HCT116 (cell line): Measurements from ENCODE around the gene GTF2A1. TPM values are rescaled to one million over a fixed set of nuclear protein-coding genes. Genes with fewer than 3 reads are reported as not detected.

Experiments
- ATAC-seq: fragments of 200-7000 bp; cut with Tn5 transposase; 2 replicates; pipeline ENCODE4 v1.9.1; 2020; ENCODE audit warnings: mild to moderate bottlenecking, moderate library complexity
- BruUV-seq: library from RNA; stranded (reverse); fragments of 400-500 nt; replicated peaks from 2 replicates; lab custom pipeline; 2021; lab: Mats Ljungman, UMichigan
- CTCF ChIA-PET: fragments of 300-600 bp; sonication (Branson Sonifier 250); formaldehyde crosslinking; loops from one replicate; lab custom pipeline; 2021; ENCODE audit warnings: antibody characterized with exemption; lab: Charles Lee
- POLR2A ChIA-PET: fragments of 300-600, 350-600 bp; sonication (Branson Sonifier 250); formaldehyde crosslinking; loops from one replicate; lab custom pipeline; 2021; ENCODE audit warnings: antibody characterized with exemption; lab: Charles Lee
- RAD21 ChIA-PET, 2 experiments: fragments of 300-600 bp; sonication (Branson Sonifier 250); formaldehyde crosslinking; loops; one replicate each; lab custom pipeline; 2023; ENCODE audit warnings: low total read pairs in 2 of 2; ENCODE audit not compliant: uncharacterized antibody in 2 of 2, unreplicated experiment in 2 of 2, low non-redundant PET in 1 of 2; lab: Charles Lee
- DNase-seq: peaks from one replicate; pipeline ENCODE4 v3.0.0-alpha.2; 2010; ENCODE audit warnings: low read depth, low spot score
- H2AFZ ChIP-seq: fragments of 200-600 bp; shearing (Covaris generic), sonication (generic); 2 replicates; pipeline ENCODE4 v1.6.1; 2017; ENCODE audit warnings: low read depth, mixed run types, mixed read lengths, antibody characterized with exemption, low read length; ENCODE audit not compliant: poor library complexity, severe bottlenecking
- H3K27ac ChIP-seq: 2 replicates; pipeline ENCODE4 v1.5.1; 2012; ENCODE audit warnings: low read depth, low read length
- H3K27me3 ChIP-seq: fragments of 200-600 bp; sonication (generic); 2 replicates; pipeline ENCODE4 v1.6.1; 2016; ENCODE audit warnings: mixed run types, low read length, mixed read lengths; ENCODE audit not compliant: insufficient read depth
- H3K36me3 ChIP-seq, 2 experiments: fragments of 200-500 bp in 1 of 2; fragments of 200-600 bp in 1 of 2; sonication (Bioruptor generic) in 1 of 2; sonication (generic) in 1 of 2; 2 replicates each; pipeline versions ENCODE4 v1.5.1 to v1.6.1; 2014 to 2016; ENCODE audit warnings: low read length in 2 of 2, inconsistent platforms in 1 of 2, mixed read lengths in 1 of 2, mixed run types in 1 of 2; ENCODE audit not compliant: insufficient read depth in 2 of 2, control insufficient read depth in 1 of 2
- H3K4me1 ChIP-seq, 2 experiments: fragments of 200-600 bp in 1 of 2; sonication (generic) in 1 of 2; 2 replicates each; pipeline versions ENCODE4 v1.5.1 to v1.6.1; 2012 to 2017; ENCODE audit warnings: low read length in 2 of 2, inconsistent platforms in 1 of 2, mild to moderate bottlenecking in 1 of 2, mixed read lengths in 1 of 2, mixed run types in 1 of 2, moderate library complexity in 1 of 2; ENCODE audit not compliant: insufficient read depth in 2 of 2, control insufficient read depth in 1 of 2
- H3K4me2 ChIP-seq: fragments of 200-600 bp; sonication (generic); 2 replicates; pipeline ENCODE4 v1.6.1; 2017; ENCODE audit warnings: mixed run types, low read length, mixed read lengths
- H3K4me3 ChIP-seq, 2 experiments: fragments of 200-600 bp in 1 of 2; sonication (generic) in 1 of 2; replicated peaks in 1 of 2; 2 replicates each; pipeline ENCODE4 v1.5.1; 2011 to 2016; ENCODE audit warnings: low read length in 2 of 2, control low read depth in 1 of 2, low read depth in 1 of 2, mild to moderate bottlenecking in 1 of 2, mixed read lengths in 1 of 2, mixed run types in 1 of 2
- H3K79me2 ChIP-seq: fragments of 200-600 bp; sonication (generic); 2 replicates; pipeline ENCODE4 v1.6.1; 2017; ENCODE audit warnings: mild to moderate bottlenecking, mixed run types, low read length, moderate library complexity, mixed read lengths; ENCODE audit not compliant: insufficient read depth
- H3K9ac ChIP-seq: fragments of 200-600 bp; sonication (generic); 2 replicates; pipeline ENCODE4 v1.6.1; 2016; ENCODE audit warnings: low read length, mixed read lengths
- H3K9me2 ChIP-seq: fragments of 200-600 bp; sonication (generic), shearing (Covaris generic); 2 replicates; pipeline ENCODE4 v1.6.1; 2017; ENCODE audit warnings: mixed run types, mild to moderate bottlenecking, moderate library complexity; ENCODE audit not compliant: insufficient read depth
- H3K9me3 ChIP-seq, 2 experiments: fragments of 200-500 bp in 1 of 2; fragments of 200-600 bp in 1 of 2; sonication (Bioruptor generic) in 1 of 2; sonication (generic) in 1 of 2; 2 replicates each; pipeline ENCODE4 v1.6.1; 2014 to 2017; ENCODE audit warnings: low read length in 2 of 2, mixed read lengths in 2 of 2, inconsistent platforms in 1 of 2, low read depth in 1 of 2, mild to moderate bottlenecking in 1 of 2, mixed run types in 1 of 2, moderate library complexity in 1 of 2; ENCODE audit not compliant: control insufficient read depth in 1 of 2, insufficient read depth in 1 of 2
- H4K20me1 ChIP-seq: fragments of 200-600 bp; sonication (generic), shearing (Covaris generic); 2 replicates; pipeline ENCODE4 v1.6.1; 2017; ENCODE audit warnings: mixed run types, mild to moderate bottlenecking, moderate library complexity; ENCODE audit not compliant: insufficient read depth
- CBX3 ChIP-seq: IDR thresholded peaks from 2 replicates; pipeline ENCODE4 v1.6.1; 2012; ENCODE audit warnings: low read depth
- CTCF ChIP-seq, 3 experiments: fragments of 200-600 bp in 1 of 3; sonication (generic) in 1 of 3; IDR thresholded peaks in 2 of 3; conservative IDR thresholded peaks in 1 of 3; 2 replicates each; pipeline ENCODE4 v1.5.1; 2012 to 2017; ENCODE audit warnings: low read depth in 2 of 3, low read length in 2 of 3, antibody characterized with exemption in 1 of 3, borderline replicate concordance in 1 of 3, control low read depth in 1 of 3, mild to moderate bottlenecking in 1 of 3, mixed read lengths in 1 of 3, mixed run types in 1 of 3, moderate library complexity in 1 of 3; ENCODE audit not compliant: insufficient read depth in 1 of 3
- EGR1 ChIP-seq: IDR thresholded peaks from 2 replicates; pipeline ENCODE4 v1.6.1; 2012; ENCODE audit warnings: low read depth
- EZH2 ChIP-seq: fragments of 200-600 bp; sonication (generic); IDR thresholded peaks from 2 replicates; pipeline ENCODE4 v1.6.1; 2017; ENCODE audit warnings: antibody characterized with exemption, mixed run types
- EZH2phosphoT487 ChIP-seq: fragments of 200-600 bp; IDR thresholded peaks from 2 replicates; pipeline ENCODE4 v1.6.1; 2018; ENCODE audit warnings: antibody characterized with exemption, borderline replicate concordance
- FOSL1 ChIP-seq: IDR thresholded peaks from 2 replicates; pipeline ENCODE4 v1.6.1; 2012; ENCODE audit warnings: low read depth
- MAX ChIP-seq: IDR thresholded peaks from 2 replicates; pipeline ENCODE4 v1.6.1; 2012
- SP1 ChIP-seq: IDR thresholded peaks from 2 replicates; pipeline ENCODE4 v1.6.1; 2012; ENCODE audit warnings: low read depth
- ZNF274 ChIP-seq: fragments of 200-500 bp; sonication (Bioruptor generic); IDR thresholded peaks from 2 replicates; pipeline ENCODE4 v1.6.1; 2014; ENCODE audit warnings: mild to moderate bottlenecking, low read depth, low read length, inconsistent platforms
- intact Hi-C: fragments of 100-400 bp; cut with micrococcal nuclease; formaldehyde crosslinking; loops from 2 replicates; pipeline ENCODE4 v1.10.0; 2022
- total RNA-seq: library from RNA; stranded (reverse); gene quantifications from one replicate; pipeline ENCODE4 v1.2.1, GENCODE V29; 2021; ENCODE audit not compliant: unreplicated experiment
- TF ChIP-seq, protein P1 (sequence below): IDR thresholded peaks from 2 replicates; pipeline ENCODE4 v1.6.1; 2011; ENCODE audit warnings: mild to moderate bottlenecking, low read length, moderate library complexity; ENCODE audit not compliant: insufficient replicate concordance; ENCODE audit errors: extremely low read depth
- TF ChIP-seq, protein P2 (sequence below): IDR thresholded peaks from 2 replicates; pipeline ENCODE4 v1.6.1; 2012

Gene GTF2A1
- total RNA-seq, 1 experiment from 2014 or later, result 39.7 TPM

GRCh38 chr14:81208489-81208888 is 12.3 kb downstream of the GTF2A1 start:
- no peak overlapping the region for H3K4me2 ChIP-seq
- ChIA-PET CTCF (no interaction called here), RAD21 (no interaction called here)
- no peaks in the 10 kb centered on the region for H3K4me1 ChIP-seq
- BruUV-seq, result no TSS peak
- no peak overlapping the region for H2AFZ ChIP-seq
- no peak for TF ChIP-seq MAX
- no peak for TF ChIP-seq CBX3
- TF ChIP-seq, protein P1, sequence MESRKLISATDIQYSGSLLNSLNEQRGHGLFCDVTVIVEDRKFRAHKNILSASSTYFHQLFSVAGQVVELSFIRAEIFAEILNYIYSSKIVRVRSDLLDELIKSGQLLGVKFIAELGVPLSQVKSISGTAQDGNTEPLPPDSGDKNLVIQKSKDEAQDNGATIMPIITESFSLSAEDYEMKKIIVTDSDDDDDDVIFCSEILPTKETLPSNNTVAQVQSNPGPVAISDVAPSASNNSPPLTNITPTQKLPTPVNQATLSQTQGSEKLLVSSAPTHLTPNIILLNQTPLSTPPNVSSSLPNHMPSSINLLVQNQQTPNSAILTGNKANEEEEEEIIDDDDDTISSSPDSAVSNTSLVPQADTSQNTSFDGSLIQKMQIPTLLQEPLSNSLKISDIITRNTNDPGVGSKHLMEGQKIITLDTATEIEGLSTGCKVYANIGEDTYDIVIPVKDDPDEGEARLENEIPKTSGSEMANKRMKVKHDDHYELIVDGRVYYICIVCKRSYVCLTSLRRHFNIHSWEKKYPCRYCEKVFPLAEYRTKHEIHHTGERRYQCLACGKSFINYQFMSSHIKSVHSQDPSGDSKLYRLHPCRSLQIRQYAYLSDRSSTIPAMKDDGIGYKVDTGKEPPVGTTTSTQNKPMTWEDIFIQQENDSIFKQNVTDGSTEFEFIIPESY, result no peak
- TF ChIP-seq EGR1, result no peak
- TF ChIP-seq SP1, result no peak
- no peak for TF ChIP-seq EZH2
- TF ChIP-seq EZH2phosphoT487, result no peak
- no peak for TF ChIP-seq ZNF274
- TF ChIP-seq CTCF (IDR thresholded peaks at IDR 0.05 in 2 of 3, conservative IDR thresholded peaks at IDR 0.05 in 1 of 3; ENCODE audit: borderline replicate concordance in 1 of 3, insufficient read depth in 1 of 3, low read depth in 2 of 3, low read length in 2 of 3), result no peak
- TF ChIP-seq, protein P2, sequence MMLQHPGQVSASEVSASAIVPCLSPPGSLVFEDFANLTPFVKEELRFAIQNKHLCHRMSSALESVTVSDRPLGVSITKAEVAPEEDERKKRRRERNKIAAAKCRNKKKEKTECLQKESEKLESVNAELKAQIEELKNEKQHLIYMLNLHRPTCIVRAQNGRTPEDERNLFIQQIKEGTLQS, result no peak
- no peak for TF ChIP-seq FOSL1
- TF ChIP-seq, all 23 proteins: peak for 0
- H3K27me3 ChIP-seq, result no peaks in the 10 kb centered on the region
- H3K9ac ChIP-seq, result no peak overlapping the region
- H3K9me3 ChIP-seq, result no peaks in the 10 kb centered on the region
- no peak for DNase-seq
- no peaks in the 10 kb centered on the region for H4K20me1 ChIP-seq
- POLR2A ChIA-PET, result no interaction called here
- H3K4me3 ChIP-seq, result no peak overlapping the region
- intact Hi-C loops, result no loop called here
- ATAC-seq, result no peak
- peaks cover 0 to 7% of the 10 kb centered on the region in 2 experiments; a peak in 1 of 4 replicates for H3K36me3 ChIP-seq
- no peaks in the 10 kb centered on the region for H3K9me2 ChIP-seq
- H3K79me2 ChIP-seq, result peaks cover 85% of the 10 kb centered on the region
- no peak overlapping the region for H3K27ac ChIP-seq
